ENCODE results near the gene DOK5.

GRCh38 chr20:54497931-54498718 is 22.7 kb downstream of the DOK5 start:
- TF ChIP-seq GATA2 (IDR thresholded peaks at IDR 0.05; ENCODE audit: low read depth, low read length) (no peak), GATA3 (IDR thresholded peaks at IDR 0.05; ENCODE audit: low read depth, low read length) (no peak)

All from SH-SY5Y (cell line).